Activated T-cell treated with anti-CD3 and anti-CD28 coated beads, Interleukin-2, amount 50 U/mL, for 4 hours (primary cell): ENCODE measurements around the gene FNDC3B. TPM values are rescaled to one million over a fixed set of nuclear protein-coding genes. Genes with fewer than 3 reads are reported as not detected.

Experiments used
- ATAC-seq, 2 donors: fragments of 200-7000 bp; cut with Tn5 transposase; one replicate each; pipeline ENCODE4 v1.10.0; 2021
- DNase-seq: peaks from one replicate; pipeline ENCODE4 v3.0.0-alpha.2; 2020
- H3K27me3 Mint-ChIP-seq: one replicate; pipeline ENCODE4 v1.8.0; 2021; ENCODE audit warnings: low read depth, mixed read lengths
- H3K36me3 Mint-ChIP-seq: one replicate; pipeline ENCODE4 v1.8.0; 2022; ENCODE audit warnings: mixed read lengths; ENCODE audit not compliant: insufficient read depth
- H3K4me1 Mint-ChIP-seq: one replicate; pipeline ENCODE4 v1.8.0; 2021; ENCODE audit warnings: low read depth, mixed read lengths
- H3K4me3 Mint-ChIP-seq: one replicate; pipeline ENCODE4 v1.8.0; 2021; ENCODE audit warnings: mild to moderate bottlenecking, moderate library complexity, mixed read lengths
- H3K9me3 Mint-ChIP-seq: one replicate; pipeline ENCODE4 v1.8.0; 2021; ENCODE audit warnings: mixed read lengths
- total RNA-seq, 3 donors: library from RNA; stranded (reverse); gene quantifications; one replicate each; pipeline ENCODE4 v1.2.1, GENCODE V29; 2021

The FNDC3B gene
- total RNA-seq, 3 donors from 2014 or later, result 20.3 to 23.9 (median 21.2) TPM

DNA sequence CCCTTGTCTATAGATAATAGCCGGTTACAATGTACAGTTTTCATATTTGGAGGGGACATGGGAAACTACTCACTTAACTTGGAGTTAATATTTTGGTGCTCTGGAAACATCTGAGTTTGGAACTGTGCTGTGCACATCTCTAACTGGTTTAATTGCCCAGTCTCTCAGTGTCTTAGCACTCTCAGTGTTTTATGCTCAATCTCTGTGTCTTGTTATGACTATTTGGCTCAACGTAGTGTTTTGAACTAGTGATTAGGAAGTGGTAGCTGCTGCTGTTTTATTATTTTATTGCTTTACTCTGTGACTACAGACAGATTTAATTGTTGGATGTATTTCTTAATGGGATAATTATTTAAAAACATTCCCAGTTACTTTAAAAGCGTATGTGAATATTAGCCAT is 17.0 kb downstream of the FNDC3B start:
- Mint-ChIP-seq H3K27me3 (no peaks in the 10 kb centered on the region), H3K9me3 (peaks cover 5% of the 10 kb centered on the region), H3K4me1 (peaks cover 41% of the 10 kb centered on the region), H3K36me3 (peaks cover 8% of the 10 kb centered on the region), H3K4me3 (no peak overlapping the region)
- DNase-seq (no peak), ATAC-seq (no peak)

DNA sequence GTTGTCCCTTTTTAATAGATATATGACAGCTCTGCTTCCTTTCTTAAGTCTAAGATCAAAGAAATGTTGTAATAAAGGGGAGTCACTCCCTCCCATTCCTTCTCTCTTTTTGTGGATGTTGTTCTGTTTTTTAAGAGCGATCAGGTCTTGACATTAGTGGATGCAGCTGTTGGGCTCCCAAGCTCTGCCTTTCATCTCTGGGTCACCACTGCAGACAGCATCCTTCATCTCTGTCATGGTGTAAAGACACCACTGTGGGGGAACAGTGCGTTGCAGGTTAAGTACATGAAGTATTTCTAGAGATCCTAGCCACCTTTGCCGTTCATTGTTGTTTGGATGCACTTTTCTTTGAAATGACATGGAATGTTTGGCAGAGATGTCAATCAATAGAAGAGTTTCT is 17.7 kb downstream of the FNDC3B start:
- H3K4me1 Mint-ChIP-seq, result peaks cover 46% of the 10 kb centered on the region
- no peak for DNase-seq
- no peaks in the 10 kb centered on the region for H3K27me3 Mint-ChIP-seq
- ATAC-seq, result no peak
- H3K4me3 Mint-ChIP-seq, result no peak overlapping the region
- H3K9me3 Mint-ChIP-seq, result peaks cover 5% of the 10 kb centered on the region
- peaks cover 7% of the 10 kb centered on the region for H3K36me3 Mint-ChIP-seq

GRCh38 chr3:172057624-172058327 is 18.4 kb downstream of the FNDC3B start:
- ATAC-seq (no peak), DNase-seq (no peak)
- Mint-ChIP-seq H3K4me1 (peaks cover 41% of the 10 kb centered on the region), H3K9me3 (no peaks in the 10 kb centered on the region), H3K27me3 (no peaks in the 10 kb centered on the region), H3K36me3 (peaks cover 2% of the 10 kb centered on the region), H3K4me3 (no peak overlapping the region)

- Mint-ChIP-seq H3K4me3 (no peak overlapping the region), H3K4me1 (peaks cover 41% of the 10 kb centered on the region), H3K9me3 (no peaks in the 10 kb centered on the region), H3K36me3 (peaks cover 13% of the 10 kb centered on the region), H3K27me3 (no peaks in the 10 kb centered on the region)
- no peak for DNase-seq
- ATAC-seq, result no peak
These were observed 20.2 kb downstream of the FNDC3B start for GRCh38 chr3:172059532-172059931.

DNA sequence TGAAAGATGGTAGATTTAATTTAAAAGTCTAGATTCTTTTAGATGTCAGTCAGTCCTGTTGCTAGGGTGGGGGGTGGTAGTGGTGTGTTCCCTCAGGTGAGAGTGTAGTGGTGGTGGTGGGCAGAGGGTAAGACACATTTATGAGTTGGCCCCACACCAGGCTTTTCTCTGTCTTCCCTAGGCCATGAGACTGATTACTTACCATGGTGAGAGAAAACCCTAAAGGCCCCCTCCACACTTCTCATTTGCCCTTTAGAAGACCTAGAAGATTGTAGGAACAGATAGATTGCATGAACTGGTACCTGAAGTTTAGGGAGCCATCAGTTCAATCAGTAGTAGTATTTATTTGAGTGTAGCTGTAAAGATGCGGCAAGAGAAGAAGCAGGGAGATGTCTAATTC is 20.9 kb downstream of the FNDC3B start:
- peaks cover 13% of the 10 kb centered on the region for H3K36me3 Mint-ChIP-seq
- no peak for ATAC-seq
- peaks cover 35% of the 10 kb centered on the region for H3K4me1 Mint-ChIP-seq
- no peak for DNase-seq
- H3K27me3 Mint-ChIP-seq, result no peaks in the 10 kb centered on the region
- H3K9me3 Mint-ChIP-seq, result no peaks in the 10 kb centered on the region
- no peak overlapping the region for H3K4me3 Mint-ChIP-seq

DNA sequence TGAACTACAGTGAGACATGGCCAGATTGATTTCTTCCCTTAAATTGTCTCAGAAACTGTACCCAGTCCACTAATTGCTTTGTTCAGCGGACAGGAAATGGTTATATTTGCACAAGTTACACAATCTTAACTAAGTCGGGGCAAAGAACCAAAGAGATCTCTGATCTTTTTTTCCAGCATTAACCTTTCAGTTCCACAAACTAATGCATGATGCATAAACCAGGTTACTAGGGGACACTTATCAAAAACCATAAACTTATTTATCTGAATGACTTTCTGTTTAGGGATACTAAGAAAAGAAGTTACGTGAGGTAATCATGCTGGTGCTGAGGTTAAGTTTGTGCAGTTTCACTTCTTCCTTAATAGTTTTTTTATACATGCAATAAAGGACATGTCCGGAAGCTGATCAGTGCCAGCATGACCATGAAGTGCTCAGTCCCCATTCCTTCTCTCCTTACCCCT is 22.4 kb downstream of the FNDC3B start:
- Mint-ChIP-seq H3K9me3 (no peaks in the 10 kb centered on the region), H3K4me3 (no peak overlapping the region), H3K27me3 (no peaks in the 10 kb centered on the region), H3K36me3 (peaks cover 11% of the 10 kb centered on the region), H3K4me1 (peaks cover 34% of the 10 kb centered on the region)
- DNase-seq (no peak), ATAC-seq (no peak)

DNA sequence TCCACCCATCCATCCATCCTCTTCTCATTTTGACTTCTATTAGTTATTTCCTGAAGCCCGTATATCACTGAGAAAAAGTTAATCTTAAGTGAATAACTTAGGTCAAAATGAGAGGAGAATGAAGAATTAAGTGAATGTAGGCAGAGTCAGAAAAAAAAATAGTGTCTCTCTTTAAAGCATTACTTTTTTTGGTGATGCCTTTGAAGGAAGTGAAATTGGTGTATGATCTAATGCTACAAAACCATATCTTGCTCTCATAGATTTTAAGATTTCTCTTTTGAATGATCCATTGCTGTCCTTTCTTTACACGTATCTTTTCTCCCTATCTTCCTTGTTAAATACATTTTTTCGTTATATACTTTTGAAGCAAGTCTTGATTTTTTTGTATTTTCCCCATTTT is 23.4 kb downstream of the FNDC3B start:
- DNase-seq, result no peak
- Mint-ChIP-seq H3K27me3 (no peaks in the 10 kb centered on the region), H3K36me3 (peaks cover 12% of the 10 kb centered on the region), H3K4me3 (no peak overlapping the region), H3K4me1 (peaks cover 35% of the 10 kb centered on the region), H3K9me3 (no peaks in the 10 kb centered on the region)
- ATAC-seq, result no peak

DNA sequence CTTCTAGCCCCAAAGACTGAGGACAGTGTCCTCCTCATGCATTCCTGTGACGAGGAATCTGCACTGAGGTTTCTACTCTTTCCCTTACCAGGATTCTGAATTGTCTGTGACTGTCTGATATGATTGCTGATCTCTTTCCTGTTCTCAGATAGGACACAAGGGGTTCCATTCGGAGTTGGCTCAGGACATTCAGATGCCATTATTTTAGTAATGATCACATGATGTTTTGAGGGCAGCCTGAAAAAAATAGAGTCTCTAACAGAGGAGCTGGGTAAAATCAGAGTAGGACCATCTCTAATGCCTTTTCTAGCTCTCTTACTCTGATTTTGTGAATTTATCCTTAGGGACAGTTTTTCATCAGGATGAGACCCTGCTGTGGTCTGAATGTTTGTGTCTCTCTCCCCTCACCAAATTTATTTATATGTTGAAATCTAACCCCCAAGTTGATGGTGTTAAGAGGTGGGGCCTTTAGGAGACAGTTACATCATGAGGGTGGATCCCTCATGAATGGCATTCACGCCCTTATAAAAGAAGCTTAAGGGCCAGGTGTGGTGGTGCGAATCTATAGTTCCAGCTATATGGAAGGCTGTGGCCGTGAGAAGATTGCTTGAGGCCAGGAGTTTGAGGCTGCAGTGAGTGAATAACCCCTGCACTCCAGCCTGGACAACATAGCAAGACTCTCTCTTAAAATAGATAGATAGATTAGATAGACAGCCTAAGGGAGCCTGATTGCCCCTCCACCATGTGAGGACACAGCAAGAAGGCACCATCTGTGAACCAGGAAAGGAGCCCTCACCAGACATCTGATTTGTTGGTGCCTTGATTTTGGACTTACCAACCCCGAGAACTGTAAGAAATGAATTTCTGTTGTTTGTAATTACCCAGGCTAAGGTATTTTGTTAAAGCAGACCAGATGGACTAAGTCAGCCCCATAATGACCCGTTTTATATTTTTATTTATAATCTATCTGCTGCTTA is 24.4 kb downstream of the FNDC3B start:
- Mint-ChIP-seq H3K9me3 (no peaks in the 10 kb centered on the region), H3K36me3 (peaks cover 14% of the 10 kb centered on the region), H3K4me1 (peaks cover 37% of the 10 kb centered on the region), H3K27me3 (no peaks in the 10 kb centered on the region), H3K4me3 (no peak overlapping the region)
- ATAC-seq, result no peak
- no peak for DNase-seq

DNA sequence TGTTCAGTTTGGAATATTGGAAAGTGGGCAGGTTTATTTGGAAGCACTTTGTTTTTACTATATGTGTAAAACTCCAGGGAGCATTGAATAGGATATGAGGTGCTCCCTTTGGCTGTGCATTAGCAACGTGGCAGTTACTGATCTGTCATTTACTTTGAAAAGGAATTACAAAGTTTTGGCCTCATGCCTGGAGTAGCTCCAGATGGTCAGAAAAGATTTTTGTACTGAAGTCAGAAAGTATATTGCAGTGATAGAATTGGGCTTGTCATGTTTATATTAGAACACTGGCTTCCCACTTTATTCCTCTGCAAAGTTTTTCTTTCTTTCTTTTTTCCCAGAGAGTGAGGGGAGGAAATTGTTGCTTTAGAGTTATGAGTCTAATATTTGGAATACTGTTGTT is 26.1 kb downstream of the FNDC3B start:
- H3K9me3 Mint-ChIP-seq, result no peaks in the 10 kb centered on the region
- no peak overlapping the region for H3K4me3 Mint-ChIP-seq
- peaks cover 14% of the 10 kb centered on the region for H3K36me3 Mint-ChIP-seq
- no peaks in the 10 kb centered on the region for H3K27me3 Mint-ChIP-seq
- DNase-seq, result no peak
- ATAC-seq, result no peak
- peaks cover 40% of the 10 kb centered on the region for H3K4me1 Mint-ChIP-seq

- Mint-ChIP-seq H3K36me3 (peaks cover 14% of the 10 kb centered on the region), H3K4me1 (peaks cover 40% of the 10 kb centered on the region), H3K9me3 (no peaks in the 10 kb centered on the region), H3K27me3 (no peaks in the 10 kb centered on the region), H3K4me3 (no peak overlapping the region)
- DNase-seq (no peak), ATAC-seq (no peak)
These were observed 26.8 kb downstream of the FNDC3B start for GRCh38 chr3:172065967-172066762.

- peaks cover 34% of the 10 kb centered on the region for H3K4me1 Mint-ChIP-seq
- DNase-seq (no peak), ATAC-seq (peak in 1 of 2 donors; percentile 21)
- peaks cover 14% of the 10 kb centered on the region for H3K36me3 Mint-ChIP-seq
- H3K4me3 Mint-ChIP-seq, result no peak overlapping the region
- H3K27me3 Mint-ChIP-seq, result no peaks in the 10 kb centered on the region
- H3K9me3 Mint-ChIP-seq, result no peaks in the 10 kb centered on the region
These were observed 27.8 kb downstream of the FNDC3B start for GRCh38 chr3:172066880-172067796.

DNA sequence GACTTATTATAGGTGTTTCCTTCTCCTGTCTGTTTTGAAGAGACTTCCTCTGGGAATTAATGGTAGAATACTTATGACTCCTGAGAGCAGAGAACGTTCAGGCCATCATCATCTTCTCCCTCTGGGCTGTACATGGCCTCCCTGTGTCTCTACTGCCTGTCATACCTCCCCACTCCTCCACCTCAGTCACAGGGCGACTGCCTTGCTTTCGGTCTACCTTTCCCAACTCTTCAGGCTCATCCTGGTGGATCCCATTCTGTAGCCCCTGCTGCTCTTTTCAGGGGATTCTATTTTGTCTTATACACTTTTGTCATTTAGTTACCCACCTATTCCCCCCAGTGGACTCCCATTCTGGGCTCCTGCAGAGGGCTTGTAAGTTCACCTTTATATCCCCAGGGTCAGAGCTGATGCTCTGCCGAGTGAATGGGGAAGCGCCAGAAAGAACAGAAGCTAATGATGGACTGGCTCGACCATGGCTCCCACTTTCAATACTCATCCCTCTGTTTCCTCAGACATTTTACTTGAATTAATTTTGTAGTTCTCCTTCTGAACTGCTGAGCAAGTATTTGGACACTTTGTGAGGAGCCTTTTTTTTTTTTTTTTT is 28.6 kb downstream of the FNDC3B start:
- Mint-ChIP-seq H3K36me3 (peaks cover 19% of the 10 kb centered on the region), H3K4me3 (no peak overlapping the region), H3K9me3 (no peaks in the 10 kb centered on the region), H3K27me3 (no peaks in the 10 kb centered on the region), H3K4me1 (peaks cover 33% of the 10 kb centered on the region)
- ATAC-seq (no peak), DNase-seq (no peak)

- H3K9me3 Mint-ChIP-seq, result no peaks in the 10 kb centered on the region
- DNase-seq (no peak), ATAC-seq (no peak)
- peaks cover 10% of the 10 kb centered on the region for H3K36me3 Mint-ChIP-seq
- H3K4me1 Mint-ChIP-seq, result peaks cover 35% of the 10 kb centered on the region
- H3K27me3 Mint-ChIP-seq, result no peaks in the 10 kb centered on the region
- no peak overlapping the region for H3K4me3 Mint-ChIP-seq
These were observed 29.6 kb downstream of the FNDC3B start for GRCh38 chr3:172068977-172069376.
